PC-3 (cell line): ENCODE data around the gene RBBP4. TPM values are rescaled to one million over a fixed set of nuclear protein-coding genes. Genes with fewer than 3 reads are reported as not detected.

Source experiments
- ATAC-seq: fragments of 200-7000 bp; cut with Tn5 transposase; 2 replicates; pipeline ENCODE4 v1.9.1; 2020; ENCODE audit warnings: mild to moderate bottlenecking, moderate library complexity
- BruUV-seq: library from RNA; stranded (reverse); fragments of 400-500 nt; replicated peaks from 2 replicates; lab custom pipeline; 2021; lab: Mats Ljungman, UMichigan
- CTCF ChIA-PET: fragments of 300-600 bp; sonication (Branson Sonifier 250); formaldehyde crosslinking; loops from one replicate; lab custom pipeline; 2022; ENCODE audit warnings: antibody characterized with exemption; lab: Charles Lee
- POLR2A ChIA-PET: fragments of 300-600 bp; sonication (Branson Sonifier 250); formaldehyde crosslinking; loops from one replicate; lab custom pipeline; 2022; ENCODE audit warnings: antibody characterized with exemption; ENCODE audit not compliant: unreplicated experiment; lab: Charles Lee
- DNase-seq: peaks from one replicate; pipeline ENCODE4 v3.0.0-alpha.2; 2015
- H2AFZ ChIP-seq: fragments of 300-600 bp; sonication (generic); 2 replicates; pipeline ENCODE4 v1.6.0; 2016; ENCODE audit warnings: antibody characterized with exemption, low read length
- H3F3A ChIP-seq: fragments of 300-600 bp; sonication (generic); one replicate; pipeline ENCODE4 v1.6.0; 2017; ENCODE audit warnings: antibody characterized with exemption, low read length, control low read depth, mild to moderate bottlenecking; ENCODE audit not compliant: unreplicated experiment
- H3K27ac ChIP-seq: fragments of 300-600 bp; sonication (generic); 2 replicates; pipeline ENCODE4 v1.5.1; 2016; ENCODE audit warnings: mild to moderate bottlenecking, low read length
- H3K27me3 ChIP-seq: fragments of 300-600 bp; sonication (generic); 2 replicates; pipeline ENCODE4 v1.6.1; 2016; ENCODE audit warnings: low read length, mixed read lengths
- H3K36me3 ChIP-seq: fragments of 300-600 bp; sonication (generic); 2 replicates; pipeline ENCODE4 v1.6.1; 2016; ENCODE audit warnings: low read depth, mixed run types, low read length, mixed read lengths
- H3K4me1 ChIP-seq: fragments of 300-600 bp; sonication (generic); 2 replicates; pipeline ENCODE4 v1.5.1; 2016; ENCODE audit warnings: low read length; ENCODE audit not compliant: insufficient read depth
- H3K4me2 ChIP-seq: fragments of 300-600 bp; sonication (generic); 2 replicates; pipeline ENCODE4 v1.6.0; 2016; ENCODE audit warnings: low read length
- H3K4me3 ChIP-seq: fragments of 300-600 bp; sonication (generic); 2 replicates; pipeline ENCODE4 v1.5.1; 2016; ENCODE audit warnings: mild to moderate bottlenecking, low read length, mixed read lengths
- H3K79me2 ChIP-seq: fragments of 300-600 bp; sonication (generic); 2 replicates; pipeline ENCODE4 v1.6.1; 2017; ENCODE audit warnings: low read length, mixed read lengths
- H3K9ac ChIP-seq: fragments of 300-600 bp; sonication (generic); 2 replicates; pipeline ENCODE4 v1.6.0; 2016; ENCODE audit warnings: mild to moderate bottlenecking, low read length
- H3K9me2 ChIP-seq: fragments of 300-600 bp; sonication (generic); replicated peaks from 2 replicates; pipeline ENCODE4 v1.6.1; 2016; ENCODE audit warnings: mixed run types, low read length, mixed read lengths
- H3K9me3 ChIP-seq: fragments of 300-600 bp; sonication (generic); 2 replicates; pipeline ENCODE4 v1.6.1; 2016; ENCODE audit warnings: low read length, mixed read lengths
- H4K20me1 ChIP-seq: fragments of 300-600 bp; sonication (generic); 2 replicates; pipeline ENCODE4 v1.6.1; 2016; ENCODE audit warnings: low read length, mixed read lengths
- EZH2 ChIP-seq: fragments of 300-600 bp; sonication (generic); IDR thresholded peaks from one replicate; pipeline ENCODE4 v1.6.1; 2017; ENCODE audit warnings: antibody characterized with exemption, mild to moderate bottlenecking, low read length; ENCODE audit not compliant: unreplicated experiment
- EZH2phosphoT487 ChIP-seq: fragments of 300-600 bp; sonication (generic); IDR thresholded peaks from 2 replicates; pipeline ENCODE4 v1.6.1; 2018; ENCODE audit warnings: mild to moderate bottlenecking, antibody characterized with exemption, low read length, borderline replicate concordance
- intact Hi-C: fragments of 100-400 bp; cut with micrococcal nuclease; formaldehyde crosslinking; loops from 2 replicates; pipeline ENCODE4 v1.9.0; 2023
- total RNA-seq: library from RNA; depleted of rRNA; stranded (reverse); fragments of >200 nt; gene quantifications from 2 replicates; pipeline ENCODE4 v1.2.3, GENCODE V29; 2014
- TF ChIP-seq, protein P1 (sequence below): fragments of 300-600 bp; sonication (generic); conservative IDR thresholded peaks from 2 replicates; pipeline ENCODE4 v1.5.1; 2017; ENCODE audit warnings: antibody characterized with exemption, low read depth, mild to moderate bottlenecking, low read length

Gene RBBP4
- total RNA-seq, 1 experiment from 2014 or later: 201 TPM

DNA sequence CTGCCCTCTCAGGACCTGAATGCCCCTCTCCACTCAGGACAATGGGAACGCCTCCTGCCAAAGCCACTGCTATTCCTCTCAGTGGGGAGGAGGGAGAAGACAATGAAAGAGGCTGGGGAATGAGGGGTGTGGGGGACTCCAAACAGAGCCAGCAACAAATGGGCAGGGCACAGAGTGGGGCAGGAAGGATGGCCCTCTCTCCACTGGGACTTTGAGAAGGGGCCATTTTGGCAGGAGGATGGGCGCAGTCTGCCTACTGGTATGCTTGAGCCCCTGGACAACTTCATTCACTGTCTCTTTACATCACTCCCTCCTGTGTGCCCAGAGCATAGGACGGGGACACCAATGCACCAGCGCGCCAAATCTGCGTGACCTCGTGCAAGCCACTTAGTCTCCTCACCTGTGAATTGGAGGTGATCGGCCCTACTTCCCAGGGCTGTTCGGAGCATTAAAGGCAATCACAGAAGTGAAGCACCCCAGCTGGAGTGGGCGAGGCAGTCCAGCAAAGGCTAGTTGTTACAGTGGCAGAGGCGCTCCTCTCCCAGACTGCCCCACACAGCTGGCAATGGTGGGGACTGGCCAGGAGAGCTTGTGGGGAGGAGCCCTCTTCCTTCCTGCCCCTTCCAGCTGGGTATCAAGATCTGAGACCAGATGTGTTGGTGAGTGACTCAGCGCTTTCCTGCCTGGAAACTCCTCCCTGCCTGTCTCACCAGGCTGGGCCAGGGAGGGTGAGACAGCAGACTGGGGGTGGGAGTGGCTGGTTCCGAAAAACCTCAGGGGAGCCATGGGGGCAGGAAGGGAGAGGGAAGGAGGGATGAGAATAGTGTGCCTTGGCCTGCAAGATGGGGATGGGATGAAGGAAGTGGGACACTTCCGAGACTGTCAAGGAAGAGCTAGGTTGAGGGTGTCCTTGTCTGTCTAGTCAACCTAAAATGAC, 73.9 kb downstream of the RBBP4 start:
- POLR2A ChIA-PET: no interaction called here
- Histone ChIP-seq H3K27ac (peak overlapping the region; percentile 64), H3K4me2 (peak overlapping the region; percentile 53), H3K4me3 (no peak overlapping the region), H3K9me2 (no peaks in the 10 kb centered on the region), H3K27me3 (no peaks in the 10 kb centered on the region), H3K9ac (peak overlapping the region; percentile 10; the same call in 1 of the 2 replicates), H4K20me1 (no peaks in the 10 kb centered on the region), H3K4me1 (peaks cover 24% of the 10 kb centered on the region), H3K36me3 (no peaks in the 10 kb centered on the region), H3K79me2 (no peaks in the 10 kb centered on the region), H3F3A (no peaks in the 10 kb centered on the region), H2AFZ (peak overlapping the region; percentile 68), H3K9me3 (no peaks in the 10 kb centered on the region)
- intact Hi-C loops: no loop called here
- TSS peak; percentile 46 for BruUV-seq
- CTCF ChIA-PET: no interaction called here
- DNase-seq: peak; percentile 87
- TF ChIP-seq EZH2phosphoT487 (no peak), EZH2 (no peak)
- TF ChIP-seq, protein P1, sequence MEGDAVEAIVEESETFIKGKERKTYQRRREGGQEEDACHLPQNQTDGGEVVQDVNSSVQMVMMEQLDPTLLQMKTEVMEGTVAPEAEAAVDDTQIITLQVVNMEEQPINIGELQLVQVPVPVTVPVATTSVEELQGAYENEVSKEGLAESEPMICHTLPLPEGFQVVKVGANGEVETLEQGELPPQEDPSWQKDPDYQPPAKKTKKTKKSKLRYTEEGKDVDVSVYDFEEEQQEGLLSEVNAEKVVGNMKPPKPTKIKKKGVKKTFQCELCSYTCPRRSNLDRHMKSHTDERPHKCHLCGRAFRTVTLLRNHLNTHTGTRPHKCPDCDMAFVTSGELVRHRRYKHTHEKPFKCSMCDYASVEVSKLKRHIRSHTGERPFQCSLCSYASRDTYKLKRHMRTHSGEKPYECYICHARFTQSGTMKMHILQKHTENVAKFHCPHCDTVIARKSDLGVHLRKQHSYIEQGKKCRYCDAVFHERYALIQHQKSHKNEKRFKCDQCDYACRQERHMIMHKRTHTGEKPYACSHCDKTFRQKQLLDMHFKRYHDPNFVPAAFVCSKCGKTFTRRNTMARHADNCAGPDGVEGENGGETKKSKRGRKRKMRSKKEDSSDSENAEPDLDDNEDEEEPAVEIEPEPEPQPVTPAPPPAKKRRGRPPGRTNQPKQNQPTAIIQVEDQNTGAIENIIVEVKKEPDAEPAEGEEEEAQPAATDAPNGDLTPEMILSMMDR: no peak
- peak; percentile 90 for ATAC-seq

DNA sequence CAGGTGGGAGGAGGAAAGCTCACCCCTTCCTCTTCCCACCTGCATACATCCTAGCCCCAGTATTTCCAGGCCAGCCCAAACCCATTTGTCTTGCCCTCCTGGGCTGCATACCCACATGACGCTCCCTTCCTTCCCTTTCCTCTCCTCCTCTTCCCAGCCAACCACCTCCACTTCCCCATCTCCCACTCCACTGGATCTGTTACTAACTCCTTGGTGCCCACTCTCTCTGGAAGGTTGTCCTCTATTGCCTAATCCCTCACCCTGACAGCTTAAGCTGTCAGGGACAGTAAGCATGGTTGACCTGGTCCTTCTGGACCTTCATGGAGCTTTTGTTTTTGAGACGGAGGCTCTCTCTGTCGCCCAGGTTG, 74.6 kb downstream of the RBBP4 start:
- no peaks in the 10 kb centered on the region for H3K9me3 ChIP-seq
- H3K4me3 ChIP-seq: no peak overlapping the region
- H3K4me2 ChIP-seq: peak overlapping the region; percentile 53
- no peaks in the 10 kb centered on the region for H3F3A ChIP-seq
- H3K9me2 ChIP-seq: no peaks in the 10 kb centered on the region
- H3K9ac ChIP-seq: peak overlapping the region; percentile 10; the same call in 1 of the 2 replicates
- ChIA-PET CTCF (no interaction called here), POLR2A (no interaction called here)
- BruUV-seq: no TSS peak
- H3K36me3 ChIP-seq: no peaks in the 10 kb centered on the region
- no peaks in the 10 kb centered on the region for H4K20me1 ChIP-seq
- peak overlapping the region; percentile 64 for H3K27ac ChIP-seq
- ATAC-seq (no peak), DNase-seq (no peak)
- peak overlapping the region; percentile 68 for H2AFZ ChIP-seq
- peaks cover 30% of the 10 kb centered on the region for H3K4me1 ChIP-seq
- no peaks in the 10 kb centered on the region for H3K79me2 ChIP-seq
- H3K27me3 ChIP-seq: no peaks in the 10 kb centered on the region
- intact Hi-C loops: no loop called here
- TF ChIP-seq EZH2phosphoT487 (no peak), EZH2 (no peak)
- TF ChIP-seq, protein P1: no peak

DNA sequence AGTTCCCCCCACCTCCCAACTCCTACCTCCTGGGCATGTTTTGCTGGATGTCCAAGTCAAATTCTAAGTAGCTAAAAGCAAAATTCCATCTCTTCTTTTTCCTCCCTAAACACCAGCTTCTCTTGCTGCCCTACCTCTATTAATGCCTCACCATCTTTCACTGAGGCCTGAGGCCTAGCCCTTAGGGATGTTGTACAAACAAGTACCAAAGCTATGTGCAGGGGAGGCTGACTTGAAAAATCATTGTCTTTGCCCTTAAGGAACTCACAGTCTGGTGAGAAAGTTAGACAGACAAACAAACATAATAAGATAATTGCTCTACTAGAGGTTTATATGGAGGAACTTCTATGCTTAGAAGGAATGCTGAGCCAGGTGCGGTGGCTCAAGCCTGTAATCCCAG, 76.9 kb downstream of the RBBP4 start:
- CTCF ChIA-PET: interaction anchor here (0.7 kb wide), 1 partner anchor 15 kb away, joined by 3 read pairs; no protein-coding TSS in a partner anchor
- BruUV-seq: no TSS peak

More for the DNA sequence above, 76.9 kb downstream of the RBBP4 start:
- Histone ChIP-seq H3K9me2 (no peaks in the 10 kb centered on the region), H3K27me3 (no peaks in the 10 kb centered on the region), H3K4me2 (no peak overlapping the region), H3K79me2 (no peaks in the 10 kb centered on the region), H3F3A (no peaks in the 10 kb centered on the region), H2AFZ (no peak overlapping the region), H3K9me3 (no peaks in the 10 kb centered on the region), H3K36me3 (no peaks in the 10 kb centered on the region), H3K9ac (no peak overlapping the region), H3K4me1 (peaks cover 35% of the 10 kb centered on the region), H3K27ac (no peak overlapping the region), H3K4me3 (no peak overlapping the region), H4K20me1 (no peaks in the 10 kb centered on the region)
- ATAC-seq: no peak
- DNase-seq: no peak
- POLR2A ChIA-PET: interaction anchor here (0.6 kb wide), 1 partner anchor 1614 kb away, joined by 4 read pairs; no protein-coding TSS in a partner anchor
- no peak for TF ChIP-seq EZH2phosphoT487
- TF ChIP-seq, protein P1: no peak
- no peak for TF ChIP-seq EZH2
- intact Hi-C loops: no loop called here
